DMS153 (cell line): ENCODE data around the gene KCNH8.
A peak's percentile ranks its signal among the peaks of the same experiment; 100 is the strongest.
"Not testable (repeated sequence)": the region's sequence is repeated elsewhere in the genome, so short reads cannot be mapped to it uniquely, and the experiment has no call there.

Source experiments
- DNase-seq: peaks from one replicate; lab custom pipeline; 2025; lab: John Stamatoyannopoulos, UW

KCNH8 gene

GRCh38 chr3:19147905-19148767, at the start of gene KCNH8:
KCNH8 (plus strand) TSS chr3:19148510; CDS start chr3:19148720, 210 bp downstream.
- peak; percentile 28 for DNase-seq

GRCh38 chr3:19102654-19103290, 45.5 kb upstream of the KCNH8 start:
- not testable (repeated sequence) for DNase-seq

DNA sequence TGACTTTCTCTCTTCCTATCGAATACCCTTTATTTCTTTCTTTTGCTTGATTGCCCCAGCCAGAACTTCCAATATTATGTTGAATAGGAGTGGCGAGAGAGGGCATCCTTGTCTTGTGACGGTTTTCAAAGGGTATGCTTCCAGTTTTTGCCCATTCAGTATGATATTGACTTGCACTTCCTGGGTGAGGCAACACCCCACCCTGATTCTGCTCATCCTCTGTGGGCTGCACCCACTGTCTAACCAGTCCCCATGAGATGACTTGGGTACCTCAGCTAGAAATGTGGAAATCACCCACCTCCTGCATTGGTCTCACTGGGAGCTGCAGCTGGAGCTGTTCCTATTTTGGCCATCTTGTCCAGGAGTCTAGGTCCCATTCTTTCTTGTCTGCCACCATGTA, 44.8 kb upstream of the KCNH8 start:
- DNase-seq = no peak

GRCh38 chr3:19104459-19104858, 43.9 kb upstream of the KCNH8 start:
- DNase-seq = no peak

DNA sequence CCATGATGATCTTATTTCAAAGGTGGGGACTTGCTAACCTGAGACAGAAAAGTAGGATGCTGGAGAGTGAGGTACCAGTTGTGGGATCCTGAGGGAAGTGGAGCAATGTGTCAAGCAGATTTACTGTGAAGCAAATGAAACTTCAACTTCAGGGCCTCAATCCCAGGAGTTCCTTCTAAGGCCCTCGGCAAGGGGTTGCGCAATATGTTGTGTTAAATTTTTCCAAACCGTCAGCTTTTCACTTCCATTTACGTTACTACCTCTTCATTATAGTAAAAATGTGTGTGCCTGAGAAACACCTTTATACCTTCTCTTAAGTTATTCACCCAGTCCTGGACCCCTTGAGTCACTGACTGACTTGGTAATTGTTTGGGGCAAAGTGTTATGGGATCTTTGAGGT, 42.5 kb upstream of the KCNH8 start:
- DNase-seq = no peak

GRCh38 chr3:19106307-19106706, 42.0 kb upstream of the KCNH8 start:
- DNase-seq = no peak

- DNase-seq = no peak
These were observed 40.6 kb upstream of the KCNH8 start for GRCh38 chr3:19107719-19108118.

DNA sequence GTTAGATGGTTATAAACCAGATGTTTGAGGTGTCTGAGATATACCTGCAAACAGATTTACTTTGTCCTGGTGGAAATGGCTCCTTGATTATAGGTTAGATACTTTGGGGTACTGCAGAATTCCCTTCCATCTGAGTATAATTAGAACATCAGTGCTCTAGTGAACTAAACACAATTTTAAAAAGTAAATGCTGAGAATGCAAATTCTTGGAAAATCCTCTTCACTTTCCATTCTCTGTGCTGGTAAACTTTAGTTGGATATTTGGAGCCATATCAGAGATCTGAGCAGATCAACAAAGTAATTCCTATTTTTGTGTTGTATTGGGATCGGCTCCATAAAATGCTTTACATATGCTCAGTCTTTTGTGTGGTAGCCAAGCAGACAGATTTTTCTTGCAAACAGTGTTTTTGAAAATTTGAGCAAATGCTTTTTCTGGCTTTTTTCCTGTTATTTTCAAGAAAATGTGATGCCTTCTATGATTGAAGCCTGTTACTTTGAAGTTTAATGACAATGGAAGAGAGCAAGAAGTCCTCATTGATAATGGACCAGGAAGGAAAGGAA, 37.9 kb upstream of the KCNH8 start:
- no peak for DNase-seq

GRCh38 chr3:19114461-19114860, 33.8 kb upstream of the KCNH8 start:
- no peak for DNase-seq

DNA sequence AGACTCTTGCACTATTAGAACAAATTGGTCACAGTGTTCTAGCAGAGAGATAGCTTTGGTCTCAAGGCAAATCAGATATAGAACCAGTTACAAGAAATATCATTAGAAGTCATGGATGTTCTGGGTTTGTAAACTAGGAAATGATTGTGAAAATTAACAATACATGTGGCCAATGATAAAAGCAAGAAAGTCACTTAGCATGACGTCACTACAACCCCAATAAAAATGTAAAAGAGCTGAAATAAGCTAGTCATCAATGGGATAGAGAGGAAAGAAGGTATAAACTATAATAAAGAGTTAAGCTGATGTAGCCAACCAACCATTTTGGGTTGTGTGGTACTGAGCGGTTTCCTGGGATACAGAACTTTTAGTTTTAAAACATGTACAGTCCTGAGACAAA, 32.1 kb upstream of the KCNH8 start:
- DNase-seq = no peak

DNA sequence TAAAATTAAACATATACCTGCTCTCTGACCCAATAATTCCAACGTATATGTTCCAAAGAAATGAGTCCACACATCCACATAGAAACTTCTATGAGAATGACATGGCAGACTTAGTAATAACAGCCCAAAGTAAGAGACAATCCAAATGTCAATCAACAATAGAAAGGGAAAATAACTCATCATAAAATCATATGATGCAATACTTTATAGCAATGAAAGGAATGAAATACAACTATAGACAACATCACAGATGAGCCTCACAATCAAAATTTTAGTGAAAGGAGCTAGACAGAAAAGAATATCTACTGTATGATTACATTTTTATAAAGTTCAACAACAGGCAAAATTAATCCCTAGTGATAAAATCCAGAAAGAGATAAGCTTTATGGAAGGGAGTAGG, 23.6 kb upstream of the KCNH8 start:
- no peak for DNase-seq

DNA sequence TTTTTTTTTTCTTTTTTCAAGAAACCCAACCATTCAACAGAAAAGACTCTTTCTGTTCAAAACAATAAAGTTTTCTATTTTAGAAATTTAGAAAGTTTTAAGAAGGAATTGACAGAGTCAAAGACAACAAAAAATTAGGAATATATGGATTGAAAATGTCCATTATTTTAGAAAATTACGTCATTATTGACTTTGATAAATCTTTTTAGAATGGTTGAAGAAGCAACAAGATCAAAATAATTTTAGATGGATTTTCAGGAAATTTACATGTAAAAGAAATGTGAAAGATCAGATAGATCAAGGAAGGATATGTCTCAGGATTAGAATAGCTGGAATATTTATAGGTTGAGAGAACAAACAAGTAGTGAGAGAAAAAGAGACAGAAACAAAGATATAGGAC, 8.4 kb upstream of the KCNH8 start:
- DNase-seq = no peak

GRCh38 chr3:19146685-19147650, 1.3 kb upstream of the KCNH8 start:
- peak; percentile 71 for DNase-seq

DNA sequence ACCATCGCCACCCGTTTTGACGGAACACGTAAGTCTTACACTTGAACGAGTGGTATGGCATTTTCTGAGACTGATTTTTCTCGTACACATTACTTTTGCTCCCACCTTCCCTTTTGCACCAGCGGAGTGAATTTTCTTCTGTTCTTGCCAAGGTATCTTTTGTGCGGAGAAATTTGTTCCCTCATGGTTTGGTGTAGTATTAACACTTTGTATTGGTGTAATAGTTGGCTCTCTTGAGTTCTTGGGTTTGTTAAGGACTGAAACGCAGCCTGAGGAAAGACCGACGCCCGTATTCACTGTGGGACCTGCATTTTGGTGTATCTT, 420 bp downstream of the KCNH8 start:
- DNase-seq = no peak

GRCh38 chr3:19149368-19149767, 1.1 kb downstream of the KCNH8 start:
- DNase-seq = no peak

- DNase-seq = no peak
These were observed 2.9 kb downstream of the KCNH8 start for GRCh38 chr3:19151171-19151570.

GRCh38 chr3:19154693-19155250, 6.5 kb downstream of the KCNH8 start:
- DNase-seq = no peak

DNA sequence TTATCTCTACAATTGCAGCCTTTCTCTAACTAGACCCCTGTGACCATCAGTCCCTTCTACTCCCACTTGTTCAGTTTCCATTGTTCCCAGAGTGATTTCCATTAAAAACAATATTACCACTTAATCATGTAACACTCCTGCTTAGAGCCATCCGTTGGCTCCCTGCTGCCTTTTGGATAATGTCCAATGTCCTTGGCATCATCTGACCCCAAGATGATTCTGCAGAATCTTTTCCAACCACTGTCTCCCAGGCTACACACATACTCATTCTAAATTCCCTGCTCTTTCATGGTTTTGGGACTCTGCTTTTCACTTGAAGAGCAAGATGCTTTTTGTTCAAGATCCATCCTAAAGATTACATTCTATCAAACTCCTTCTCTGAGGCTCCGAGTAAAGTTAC, 7.1 kb downstream of the KCNH8 start:
- no peak for DNase-seq

- DNase-seq = no peak
These were observed 11.8 kb downstream of the KCNH8 start for GRCh38 chr3:19159966-19160635.

GRCh38 chr3:19165654-19166053, 17.3 kb downstream of the KCNH8 start:
- DNase-seq = no peak

DNA sequence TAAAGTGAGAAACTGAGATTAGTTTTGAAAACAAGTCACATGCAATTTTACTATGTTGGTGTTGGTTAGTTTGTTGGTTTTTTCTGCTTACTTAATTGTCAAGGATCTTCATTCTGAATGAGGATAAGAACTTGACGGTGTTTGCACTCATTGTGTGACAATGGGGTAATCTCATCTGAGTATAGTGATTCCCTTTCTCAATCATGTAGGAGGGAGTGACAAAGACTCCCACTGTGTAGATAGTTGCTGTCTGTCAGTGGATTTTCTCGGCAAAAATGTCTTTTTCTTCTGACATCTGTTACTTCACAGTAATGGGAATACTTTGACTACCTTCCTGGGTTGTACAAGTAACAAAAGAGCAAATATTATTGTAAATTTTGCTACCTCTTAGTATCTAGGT, 23.5 kb downstream of the KCNH8 start:
- DNase-seq = no peak
